MM.1S (cell line): ENCODE data around the gene AKR7A3.
"Not testable (repeated sequence)": the region's sequence is repeated elsewhere in the genome, so short reads cannot be mapped to it uniquely, and the experiment has no call there.

Experiments used
- DNase-seq: peaks from one replicate; pipeline ENCODE4 v3.0.0-alpha.2; 2015
- H2AFZ ChIP-seq: fragments of 300-600 bp; sonication (generic); 2 replicates; pipeline ENCODE4 v1.6.0; 2016; ENCODE audit warnings: antibody characterized with exemption, low read length
- H3F3A ChIP-seq: fragments of 300-600 bp; sonication (generic); 2 replicates; pipeline ENCODE4 v1.6.1; 2016; ENCODE audit warnings: mild to moderate bottlenecking, antibody characterized with exemption, low read length, moderate library complexity, mixed read lengths; ENCODE audit not compliant: insufficient read depth
- H3K27ac ChIP-seq: fragments of 300-600 bp; sonication (generic); 2 replicates; pipeline ENCODE4 v1.5.1; 2016; ENCODE audit warnings: mild to moderate bottlenecking, low read length
- H3K27me3 ChIP-seq: fragments of 300-600 bp; sonication (generic); replicated peaks from 2 replicates; pipeline ENCODE4 v1.6.0; 2016; ENCODE audit warnings: low read length; ENCODE audit not compliant: insufficient read depth
- H3K36me3 ChIP-seq: fragments of 300-600 bp; sonication (generic); replicated peaks from 2 replicates; pipeline ENCODE4 v1.6.1; 2016; ENCODE audit warnings: mild to moderate bottlenecking, low read length, mixed read lengths; ENCODE audit not compliant: insufficient read depth
- H3K4me1 ChIP-seq: fragments of 300-600 bp; sonication (generic); 2 replicates; pipeline ENCODE4 v1.6.1; 2016; ENCODE audit warnings: low read length, mixed read lengths
- H3K4me2 ChIP-seq: fragments of 300-600 bp; sonication (generic); 2 replicates; pipeline ENCODE4 v1.6.0; 2016; ENCODE audit warnings: low read depth, low read length
- H3K4me3 ChIP-seq: fragments of 300-600 bp; sonication (generic); 2 replicates; pipeline ENCODE4 v1.5.1; 2016; ENCODE audit warnings: low read length, mixed read lengths
- H3K79me2 ChIP-seq: fragments of 300-600 bp; sonication (generic); 2 replicates; pipeline ENCODE4 v1.6.1; 2016; ENCODE audit warnings: mixed run types, low read length, mixed read lengths
- H3K9ac ChIP-seq: fragments of 300-600 bp; sonication (generic); 2 replicates; pipeline ENCODE4 v1.6.1; 2016; ENCODE audit warnings: low read length, mixed read lengths
- H3K9me2 ChIP-seq: fragments of 300-600 bp; sonication (generic); replicated peaks from 2 replicates; pipeline ENCODE4 v1.6.1; 2016; ENCODE audit warnings: mild to moderate bottlenecking, low read length, mixed read lengths; ENCODE audit not compliant: insufficient read depth
- H3K9me3 ChIP-seq: fragments of 300-600 bp; sonication (generic); replicated peaks from 2 replicates; pipeline ENCODE4 v1.6.1; 2016; ENCODE audit warnings: mild to moderate bottlenecking, low read length, mixed read lengths; ENCODE audit not compliant: insufficient read depth
- H4K20me1 ChIP-seq: fragments of 300-600 bp; sonication (generic); 2 replicates; pipeline ENCODE4 v1.6.1; 2016; ENCODE audit warnings: mild to moderate bottlenecking, low read length, moderate library complexity, mixed read lengths; ENCODE audit not compliant: insufficient read depth
- EZH2 ChIP-seq: fragments of 300-600 bp; sonication (generic); optimal IDR thresholded peaks from 2 replicates; pipeline ENCODE3; 2017; ENCODE audit warnings: low read depth, mild to moderate bottlenecking, antibody characterized with exemption, low read length, mixed read lengths
- EZH2phosphoT487 ChIP-seq: fragments of 300-600 bp; sonication (generic); IDR thresholded peaks from 2 replicates; pipeline ENCODE4 v1.6.1; 2018; ENCODE audit warnings: antibody characterized with exemption, low read length
- TF ChIP-seq, protein P1 (sequence below): fragments of 300-600 bp; sonication (generic); IDR thresholded peaks from 2 replicates; pipeline ENCODE4 v1.5.1; 2016; ENCODE audit warnings: antibody characterized with exemption, low read length, mixed read lengths

AKR7A3 gene

DNA sequence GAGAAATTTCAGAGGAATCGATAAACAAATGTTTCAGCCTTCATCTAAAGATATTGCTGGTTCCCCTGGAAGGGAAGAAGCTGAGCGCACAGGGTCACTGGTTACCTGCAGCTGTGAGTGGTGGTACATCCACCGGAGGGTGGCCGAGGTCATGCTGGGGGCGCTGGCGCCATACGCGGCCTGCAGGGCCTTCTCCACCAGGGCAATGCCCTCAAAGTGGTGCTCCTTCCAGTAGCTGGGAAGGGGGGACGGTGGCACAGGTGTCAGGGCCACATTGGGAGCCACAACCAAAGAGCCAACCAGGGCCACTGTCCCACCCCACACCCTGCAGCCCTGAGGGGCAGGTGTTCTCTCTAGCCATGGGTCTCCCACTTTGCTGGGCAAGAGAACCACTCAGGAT is 4.7 kb downstream of the AKR7A3 start:
- Histone ChIP-seq H3K79me2 (no peaks in the 10 kb centered on the region), H3K4me3 (no peak overlapping the region), H3K4me1 (no peaks in the 10 kb centered on the region)

DNA sequence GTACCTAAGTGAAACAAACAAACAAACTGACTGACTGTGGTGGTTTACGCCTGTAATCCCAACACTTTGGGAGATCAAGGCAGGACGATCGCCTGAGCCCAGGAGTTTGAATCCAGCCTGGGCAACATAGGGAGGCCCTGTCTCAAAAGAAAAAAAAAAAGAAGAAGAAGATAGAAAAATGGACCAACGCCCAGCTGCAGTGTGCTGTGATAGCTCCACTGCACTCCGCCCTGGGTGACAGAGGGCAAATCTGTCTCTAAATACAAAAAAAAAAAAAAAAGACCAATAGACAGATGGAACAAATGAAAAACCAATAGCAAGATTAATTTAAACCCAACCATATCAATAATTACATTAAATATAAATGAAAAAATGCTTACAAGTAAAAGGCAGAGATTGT is 13.9 kb downstream of the AKR7A3 start:
- Histone ChIP-seq H3K9me3 (no peaks in the 10 kb centered on the region), H3K36me3 (no peaks in the 10 kb centered on the region), H4K20me1 (no peaks in the 10 kb centered on the region), H3K27me3 (no peaks in the 10 kb centered on the region), H3K9me2 (no peaks in the 10 kb centered on the region), H3K4me3 (no peak overlapping the region), H3K4me2 (no peak overlapping the region), H3F3A (no peaks in the 10 kb centered on the region), H3K79me2 (no peaks in the 10 kb centered on the region), H3K4me1 (no peaks in the 10 kb centered on the region), H3K27ac (no peak overlapping the region), H3K9ac (no peak overlapping the region), H2AFZ (no peak overlapping the region)
- DNase-seq = no peak
- TF ChIP-seq EZH2 (no peak), EZH2phosphoT487 (no peak)
- TF ChIP-seq, protein P1, sequence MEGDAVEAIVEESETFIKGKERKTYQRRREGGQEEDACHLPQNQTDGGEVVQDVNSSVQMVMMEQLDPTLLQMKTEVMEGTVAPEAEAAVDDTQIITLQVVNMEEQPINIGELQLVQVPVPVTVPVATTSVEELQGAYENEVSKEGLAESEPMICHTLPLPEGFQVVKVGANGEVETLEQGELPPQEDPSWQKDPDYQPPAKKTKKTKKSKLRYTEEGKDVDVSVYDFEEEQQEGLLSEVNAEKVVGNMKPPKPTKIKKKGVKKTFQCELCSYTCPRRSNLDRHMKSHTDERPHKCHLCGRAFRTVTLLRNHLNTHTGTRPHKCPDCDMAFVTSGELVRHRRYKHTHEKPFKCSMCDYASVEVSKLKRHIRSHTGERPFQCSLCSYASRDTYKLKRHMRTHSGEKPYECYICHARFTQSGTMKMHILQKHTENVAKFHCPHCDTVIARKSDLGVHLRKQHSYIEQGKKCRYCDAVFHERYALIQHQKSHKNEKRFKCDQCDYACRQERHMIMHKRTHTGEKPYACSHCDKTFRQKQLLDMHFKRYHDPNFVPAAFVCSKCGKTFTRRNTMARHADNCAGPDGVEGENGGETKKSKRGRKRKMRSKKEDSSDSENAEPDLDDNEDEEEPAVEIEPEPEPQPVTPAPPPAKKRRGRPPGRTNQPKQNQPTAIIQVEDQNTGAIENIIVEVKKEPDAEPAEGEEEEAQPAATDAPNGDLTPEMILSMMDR = no peak

More for the DNA sequence above, 4.7 kb downstream of the AKR7A3 start:
- Histone ChIP-seq H3K36me3 (no peaks in the 10 kb centered on the region), H3K9me3 (no peaks in the 10 kb centered on the region), H3F3A (no peaks in the 10 kb centered on the region), H3K9ac (no peak overlapping the region), H3K4me2 (no peak overlapping the region), H3K27ac (no peak overlapping the region), H3K9me2 (no peaks in the 10 kb centered on the region), H2AFZ (no peak overlapping the region), H3K27me3 (no peaks in the 10 kb centered on the region), H4K20me1 (no peaks in the 10 kb centered on the region)
- no peak for DNase-seq
- TF ChIP-seq EZH2phosphoT487 (no peak), EZH2 (no peak)
- TF ChIP-seq, protein P1 = no peak

DNA sequence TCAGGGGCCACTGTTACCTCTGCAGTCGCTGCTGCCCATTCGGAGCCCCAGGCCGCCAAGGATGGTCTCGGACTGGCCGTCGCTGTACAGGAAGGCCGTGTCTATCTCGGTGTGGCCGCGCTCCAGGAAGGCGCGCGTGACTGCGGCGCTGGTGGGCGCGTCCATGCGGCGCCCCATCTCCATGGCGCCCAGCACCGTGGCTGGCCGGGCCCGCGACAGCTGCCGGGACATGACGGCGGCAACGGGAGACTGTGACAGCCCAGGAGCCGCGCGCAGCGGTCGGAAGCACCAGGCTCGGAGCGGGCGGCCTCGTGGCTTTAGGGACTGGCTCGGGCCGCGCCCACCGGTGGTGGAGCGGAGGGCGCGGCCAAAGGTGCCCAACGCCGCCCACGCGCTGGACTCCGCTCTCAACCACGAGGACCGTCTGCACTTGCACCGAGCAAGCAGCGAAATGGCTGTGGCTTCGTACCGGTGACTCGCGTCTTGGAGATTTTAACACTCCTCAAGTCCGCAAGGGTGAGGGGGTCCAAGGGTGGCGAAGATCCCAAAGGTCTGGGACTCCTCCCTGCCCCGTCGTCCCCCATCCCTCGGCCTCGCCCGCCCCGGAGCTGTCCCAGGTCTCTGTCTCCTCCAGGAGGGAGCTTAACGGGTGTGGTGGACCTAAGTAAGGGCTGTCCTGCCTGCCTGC is 14.6 kb downstream of the AKR7A3 start:
- H3F3A ChIP-seq, H3K9ac ChIP-seq, H3K9me3 ChIP-seq, H3K27ac ChIP-seq, H3K9me2 ChIP-seq, H3K79me2 ChIP-seq, DNase-seq, H3K27me3 ChIP-seq, H3K4me3 ChIP-seq, H3K4me2 ChIP-seq, H4K20me1 ChIP-seq, H3K36me3 ChIP-seq, H2AFZ ChIP-seq, H3K4me1 ChIP-seq: not testable (repeated sequence)

DNA sequence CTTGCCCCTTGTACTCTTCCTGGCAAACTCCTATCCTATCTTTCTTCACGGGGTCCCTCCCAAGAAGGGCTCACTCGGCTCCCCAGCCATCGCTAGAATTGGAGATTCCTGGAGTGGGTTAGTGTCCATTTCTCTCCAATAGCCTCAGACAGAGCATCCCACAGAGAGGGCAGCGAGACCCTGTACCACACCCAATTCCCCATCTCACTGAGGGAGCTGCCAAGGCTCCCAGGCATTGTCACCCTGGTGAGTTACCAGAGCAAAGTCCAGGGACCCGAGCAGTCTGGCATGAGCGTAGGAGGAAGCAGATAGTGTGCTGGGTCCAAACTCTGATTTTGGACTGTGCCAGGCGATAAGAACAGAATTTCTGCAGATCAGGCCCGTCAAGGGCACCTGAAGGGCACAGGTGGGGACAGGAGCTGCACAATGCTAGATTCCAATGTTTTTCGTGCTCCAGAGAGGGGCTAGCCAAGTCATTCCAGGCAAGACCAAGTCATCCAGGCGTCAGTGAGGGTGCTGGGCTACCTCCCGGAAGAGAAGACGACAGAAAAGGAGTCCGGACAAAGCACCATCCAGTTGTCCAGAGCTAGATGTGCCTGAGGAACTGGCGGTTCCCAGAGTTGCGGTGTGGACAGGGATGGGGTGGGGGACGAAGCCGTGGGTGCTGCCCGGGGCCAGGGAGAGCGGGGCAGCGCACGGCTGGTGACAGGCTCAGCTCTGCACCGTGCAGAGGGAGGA is 15.3 kb downstream of the AKR7A3 start:
- Histone ChIP-seq H3K9me3 (no peaks in the 10 kb centered on the region), H3K4me3 (no peak overlapping the region), H3K9ac (no peak overlapping the region), H3K27me3 (no peaks in the 10 kb centered on the region), H4K20me1 (no peaks in the 10 kb centered on the region), H3K4me2 (no peak overlapping the region), H3K4me1 (no peaks in the 10 kb centered on the region), H3F3A (no peaks in the 10 kb centered on the region), H2AFZ (no peak overlapping the region), H3K36me3 (no peaks in the 10 kb centered on the region), H3K27ac (no peak overlapping the region), H3K79me2 (no peaks in the 10 kb centered on the region), H3K9me2 (no peaks in the 10 kb centered on the region)
- DNase-seq = no peak
- TF ChIP-seq, protein P1 = no peak
- TF ChIP-seq EZH2 = no peak
- TF ChIP-seq EZH2phosphoT487 = no peak
